CMK (cell line): ENCODE data around the gene SLC25A10.
A peak's percentile ranks its signal among the peaks of the same experiment; 100 is the strongest.

Experiments used
- DNase-seq: peaks from one replicate; pipeline ENCODE4 v3.0.0-alpha.2; 2010; ENCODE audit warnings: low read depth

SLC25A10 gene

DNA sequence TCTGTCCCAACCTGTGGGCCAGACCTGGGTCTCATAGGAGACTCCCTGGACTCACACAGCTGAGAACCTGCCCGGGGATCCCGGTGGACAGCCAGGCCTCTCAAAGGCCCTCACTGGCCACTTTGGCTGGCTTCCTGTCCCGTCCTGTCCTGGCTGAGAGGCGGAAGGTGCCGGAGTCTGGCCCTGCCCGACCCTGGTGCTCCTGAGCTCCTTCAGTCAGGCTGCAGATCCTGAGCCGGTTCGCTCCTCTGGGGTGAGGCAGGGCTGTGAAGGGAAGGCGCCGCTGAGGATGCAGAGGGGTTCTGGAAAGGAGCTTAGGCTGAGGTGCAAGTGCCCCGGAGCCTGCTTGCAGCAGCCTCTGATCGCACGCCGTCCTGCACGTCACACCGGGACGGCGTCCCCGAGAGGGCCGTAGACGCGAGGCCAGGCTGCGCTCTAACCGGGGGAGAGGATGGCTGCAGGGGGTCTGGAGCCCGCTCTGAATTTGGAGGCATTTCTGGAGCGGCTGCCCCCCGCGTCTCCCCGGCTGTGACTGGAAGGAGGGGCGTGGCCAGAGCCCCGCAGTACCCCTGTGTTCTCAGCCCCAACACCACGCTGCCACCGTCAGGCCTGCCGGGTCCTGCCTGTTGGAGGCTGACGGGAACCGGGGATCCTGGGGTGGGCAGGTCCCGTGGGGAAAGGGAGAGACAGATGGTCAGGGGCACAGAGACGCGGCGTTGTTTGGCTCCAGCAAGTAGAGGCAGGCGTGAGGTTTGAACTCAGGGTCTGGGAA, 24.1 kb upstream of the SLC25A10 start:
- no peak for DNase-seq

DNA sequence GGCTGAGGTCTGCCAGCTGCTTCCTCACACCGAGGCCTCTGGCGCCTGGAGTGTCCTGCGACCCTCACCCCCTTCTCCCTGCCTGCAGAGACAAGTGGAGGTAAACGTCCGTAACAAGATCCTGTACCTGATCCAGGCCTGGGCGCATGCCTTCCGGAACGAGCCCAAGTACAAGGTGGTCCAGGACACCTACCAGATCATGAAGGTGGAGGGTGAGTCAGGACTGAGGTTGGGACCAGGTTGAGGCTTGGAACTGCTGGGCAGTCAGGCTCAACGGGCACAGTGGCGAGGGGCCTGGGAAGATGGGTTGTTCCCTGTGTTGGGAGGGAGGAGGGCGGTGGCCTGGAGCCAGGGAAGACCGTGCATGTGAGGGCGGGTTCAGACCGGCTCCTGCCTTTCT, 23.5 kb upstream of the SLC25A10 start:
- DNase-seq, result no peak

DNA sequence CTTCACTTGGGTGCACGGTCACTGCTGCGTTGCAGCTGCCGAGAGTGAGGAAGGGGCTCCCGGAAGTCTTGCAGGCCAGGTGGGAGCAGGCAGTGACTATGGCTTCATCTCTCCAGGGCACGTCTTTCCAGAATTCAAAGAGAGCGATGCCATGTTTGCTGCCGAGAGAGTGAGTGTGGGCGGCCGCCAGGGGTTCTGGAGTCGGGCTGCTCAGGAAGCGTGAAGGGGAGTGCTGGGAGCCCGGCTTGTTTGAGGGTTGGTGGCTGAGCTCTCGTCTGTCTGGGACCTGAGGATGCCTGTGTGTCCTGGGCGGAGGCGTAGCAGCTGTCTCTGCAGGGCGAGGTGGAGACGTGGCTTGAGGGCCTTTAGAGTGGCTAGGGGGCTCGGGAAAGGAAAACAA, 22.0 kb upstream of the SLC25A10 start:
- no peak for DNase-seq

DNA sequence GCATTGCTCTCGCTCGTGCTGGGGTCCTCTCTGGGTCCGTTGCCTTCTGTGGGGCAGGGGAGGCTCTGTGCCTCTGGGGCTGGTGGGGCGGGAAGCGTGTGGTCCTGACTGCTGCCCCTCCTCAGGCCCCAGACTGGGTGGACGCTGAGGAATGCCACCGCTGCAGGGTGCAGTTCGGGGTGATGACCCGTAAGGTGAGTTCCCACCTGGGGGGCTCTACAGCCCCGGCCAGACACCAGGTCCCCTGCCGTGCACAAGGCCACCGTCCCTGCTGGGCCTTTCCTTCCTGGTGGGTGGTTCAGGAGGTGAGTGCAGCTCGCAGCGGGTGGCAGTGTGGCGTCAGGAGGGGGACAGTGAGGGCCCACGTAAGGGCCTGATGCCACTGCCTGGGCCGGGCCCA, 21.5 kb upstream of the SLC25A10 start:
- no peak for DNase-seq

DNA sequence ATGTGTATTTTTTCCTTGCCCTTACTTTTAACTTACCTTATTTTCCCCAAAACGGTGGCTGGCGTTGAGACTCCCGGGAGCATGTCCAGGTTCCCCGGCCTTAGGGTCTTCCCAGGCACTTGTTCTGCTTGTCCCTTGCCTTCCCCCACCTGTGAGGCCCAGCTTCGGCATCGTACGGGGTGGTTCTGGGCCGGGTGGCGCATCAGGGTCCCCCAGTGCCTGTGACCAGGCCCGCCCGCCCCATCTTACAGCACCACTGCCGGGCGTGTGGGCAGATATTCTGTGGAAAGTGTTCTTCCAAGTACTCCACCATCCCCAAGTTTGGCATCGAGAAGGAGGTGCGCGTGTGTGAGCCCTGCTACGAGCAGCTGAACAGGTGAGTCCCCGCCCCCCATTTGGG, 20.9 kb upstream of the SLC25A10 start:
- DNase-seq, result no peak

DNA sequence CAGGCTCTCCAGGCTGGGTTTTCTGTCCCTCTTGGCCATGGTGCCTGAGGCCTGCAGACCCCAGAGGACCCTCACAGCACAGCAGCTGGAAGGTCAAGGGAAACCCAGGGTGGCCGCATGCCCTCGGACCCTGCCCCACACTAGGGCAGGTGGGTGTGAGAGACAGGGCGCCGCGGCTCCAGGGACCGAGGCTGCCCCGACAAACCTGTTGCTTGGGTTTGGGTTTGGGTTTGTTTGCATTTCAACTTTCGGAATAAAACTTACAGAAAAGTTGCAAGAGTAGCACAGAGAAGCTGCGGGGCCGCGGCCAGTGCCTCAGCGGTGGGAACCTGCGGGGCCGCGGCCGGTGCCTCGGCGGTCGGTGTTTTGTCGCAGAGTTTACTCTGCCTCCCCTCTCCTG, 20.5 kb upstream of the SLC25A10 start:
- no peak for DNase-seq

DNA sequence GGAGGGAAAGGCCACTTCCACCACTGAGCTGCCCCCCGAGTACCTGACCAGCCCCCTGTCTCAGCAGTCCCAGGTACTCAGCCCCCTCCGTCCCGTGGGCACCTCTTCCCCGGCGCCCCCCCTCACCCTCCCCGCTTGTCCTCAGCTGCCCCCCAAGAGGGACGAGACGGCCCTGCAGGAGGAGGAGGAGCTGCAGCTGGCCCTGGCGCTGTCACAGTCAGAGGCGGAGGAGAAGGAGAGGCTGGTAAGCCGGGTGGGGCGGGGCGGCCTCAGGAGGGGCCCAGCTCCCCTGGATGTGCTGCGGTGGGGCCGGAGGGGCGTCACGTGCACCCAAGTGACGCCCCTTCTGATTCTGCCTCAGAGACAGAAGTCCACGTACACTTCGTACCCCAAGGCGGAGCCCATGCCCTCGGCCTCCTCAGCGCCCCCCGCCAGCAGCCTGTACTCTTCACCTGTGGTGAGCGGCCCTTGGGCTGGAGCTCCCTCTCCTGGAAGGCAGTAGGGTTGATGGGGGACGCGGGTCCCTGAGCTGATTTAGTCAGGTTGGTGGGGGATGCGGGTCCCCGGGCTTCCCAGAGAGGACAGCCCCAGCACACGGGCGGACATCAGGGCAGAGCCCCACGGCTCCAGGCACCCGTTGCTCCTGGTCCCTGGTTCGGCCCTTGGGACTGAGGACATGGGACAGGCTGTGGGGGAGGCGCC, 18.4 kb upstream of the SLC25A10 start:
- no peak for DNase-seq

DNA sequence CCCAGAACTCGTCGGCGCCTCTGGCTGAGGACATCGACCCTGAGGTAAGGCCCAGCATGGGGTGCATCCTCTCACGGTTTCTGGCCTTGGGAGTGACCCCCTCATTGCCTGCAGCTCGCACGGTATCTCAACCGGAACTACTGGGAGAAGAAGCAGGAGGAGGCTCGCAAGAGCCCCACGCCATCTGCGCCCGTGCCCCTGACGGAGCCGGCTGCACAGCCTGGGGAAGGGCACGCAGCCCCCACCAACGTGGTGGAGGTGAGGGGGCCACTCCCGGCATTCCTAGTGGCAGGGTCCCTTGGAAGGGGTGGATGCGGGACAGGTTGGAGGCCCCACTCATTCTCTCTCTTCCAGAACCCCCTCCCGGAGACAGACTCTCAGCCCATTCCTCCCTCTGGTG, 17.3 kb upstream of the SLC25A10 start:
- DNase-seq, result no peak

DNA sequence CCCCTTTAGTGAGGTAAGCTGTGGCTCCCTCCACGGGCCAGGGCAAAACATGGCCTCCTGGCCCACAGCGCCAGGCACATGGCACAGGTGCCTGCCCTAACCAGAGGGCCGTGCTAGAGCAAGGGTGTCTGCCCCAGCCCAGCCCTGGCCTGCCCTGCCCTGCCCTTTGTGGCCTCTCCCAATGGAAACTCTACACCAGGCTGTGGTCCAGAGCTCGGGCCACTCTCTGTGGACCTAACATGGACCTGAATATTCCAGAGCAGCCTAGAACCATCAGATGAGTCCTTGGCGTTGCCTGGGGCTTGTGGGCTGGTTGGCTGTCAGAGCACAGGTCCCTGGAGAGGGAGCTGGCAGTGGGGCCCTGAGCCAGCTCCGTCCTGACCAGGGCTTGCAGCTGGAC, 16.9 kb upstream of the SLC25A10 start:
- DNase-seq, result no peak

DNA sequence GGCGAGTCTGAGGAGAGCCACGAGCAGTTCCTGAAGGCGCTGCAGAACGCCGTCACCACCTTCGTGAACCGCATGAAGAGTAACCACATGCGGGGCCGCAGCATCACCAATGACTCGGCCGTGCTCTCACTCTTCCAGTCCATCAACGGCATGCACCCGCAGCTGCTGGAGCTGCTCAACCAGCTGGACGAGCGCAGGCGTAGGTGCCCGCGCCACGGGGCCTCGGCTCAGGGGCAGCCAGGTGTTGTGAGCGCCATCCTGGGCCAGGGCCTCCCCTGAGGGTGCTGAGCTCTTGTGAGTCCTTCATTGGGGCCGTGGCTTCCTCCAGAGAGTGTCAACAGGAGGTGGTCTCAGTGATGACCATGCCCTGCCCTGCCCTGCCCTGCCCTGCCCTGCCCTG, 16.3 kb upstream of the SLC25A10 start:
- no peak for DNase-seq

DNA sequence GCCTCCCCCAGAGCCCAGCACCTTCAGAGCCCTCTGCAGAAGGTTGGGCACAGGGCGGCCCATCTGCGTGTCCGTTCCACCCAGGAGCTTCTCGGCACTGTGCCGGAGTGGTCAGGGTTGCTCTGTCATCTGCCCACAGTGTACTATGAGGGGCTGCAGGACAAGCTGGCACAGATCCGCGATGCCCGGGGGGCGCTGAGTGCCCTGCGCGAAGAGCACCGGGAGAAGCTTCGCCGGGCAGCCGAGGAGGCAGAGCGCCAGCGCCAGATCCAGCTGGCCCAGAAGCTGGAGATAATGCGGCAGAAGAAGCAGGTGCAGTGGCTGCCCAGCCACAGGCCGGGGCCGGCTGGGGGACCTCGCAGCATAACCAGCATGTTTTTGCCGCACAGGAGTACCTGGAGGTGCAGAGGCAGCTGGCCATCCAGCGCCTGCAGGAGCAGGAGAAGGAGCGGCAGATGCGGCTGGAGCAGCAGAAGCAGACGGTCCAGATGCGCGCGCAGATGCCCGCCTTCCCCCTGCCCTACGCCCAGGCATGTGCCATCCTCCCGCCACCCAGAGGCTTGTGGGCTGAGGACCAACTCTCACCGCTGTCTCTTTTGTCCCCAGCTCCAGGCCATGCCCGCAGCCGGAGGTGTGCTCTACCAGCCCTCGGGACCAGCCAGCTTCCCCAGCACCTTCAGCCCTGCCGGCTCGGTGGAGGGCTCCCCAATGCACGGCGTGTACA, 15.7 kb upstream of the SLC25A10 start:
- DNase-seq, result no peak

DNA sequence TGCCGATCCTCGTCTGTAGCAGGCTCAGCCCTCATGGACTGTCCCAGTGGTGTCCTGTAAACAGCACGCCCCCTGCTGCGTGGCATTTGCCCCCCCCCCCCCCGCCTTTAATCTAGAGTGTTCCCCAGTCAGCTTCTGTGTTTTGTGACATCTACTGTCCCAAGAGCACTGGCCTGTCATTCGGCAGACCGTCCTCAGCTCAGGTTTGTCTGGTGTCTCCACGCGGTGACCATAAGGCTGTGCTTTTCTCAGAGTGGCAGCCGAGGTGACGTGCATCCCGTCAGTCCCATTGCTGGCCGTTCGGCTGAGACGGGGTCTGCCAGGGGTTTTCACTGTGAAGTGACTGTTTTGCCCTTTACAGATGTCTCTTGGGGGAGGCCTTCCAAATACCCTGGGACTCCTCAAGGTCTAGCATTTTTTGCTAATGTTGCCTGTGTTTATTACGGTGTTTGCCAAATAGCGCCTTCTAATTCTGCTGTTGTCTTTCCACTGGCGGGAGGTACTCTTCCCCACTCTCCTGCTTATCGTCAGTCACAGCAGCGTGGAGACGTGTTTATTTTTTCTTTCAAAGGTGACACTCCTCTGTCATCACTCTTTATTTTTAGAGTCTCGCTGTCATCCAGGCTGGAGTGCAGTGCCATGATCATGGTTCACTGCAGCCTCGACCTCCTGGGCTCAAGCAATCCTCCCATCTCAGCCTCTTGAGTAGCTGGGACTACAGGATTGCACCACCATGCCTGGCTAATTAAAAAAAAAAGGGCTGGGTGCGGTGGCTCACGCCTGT, 14.6 kb upstream of the SLC25A10 start:
- DNase-seq, result no peak

DNA sequence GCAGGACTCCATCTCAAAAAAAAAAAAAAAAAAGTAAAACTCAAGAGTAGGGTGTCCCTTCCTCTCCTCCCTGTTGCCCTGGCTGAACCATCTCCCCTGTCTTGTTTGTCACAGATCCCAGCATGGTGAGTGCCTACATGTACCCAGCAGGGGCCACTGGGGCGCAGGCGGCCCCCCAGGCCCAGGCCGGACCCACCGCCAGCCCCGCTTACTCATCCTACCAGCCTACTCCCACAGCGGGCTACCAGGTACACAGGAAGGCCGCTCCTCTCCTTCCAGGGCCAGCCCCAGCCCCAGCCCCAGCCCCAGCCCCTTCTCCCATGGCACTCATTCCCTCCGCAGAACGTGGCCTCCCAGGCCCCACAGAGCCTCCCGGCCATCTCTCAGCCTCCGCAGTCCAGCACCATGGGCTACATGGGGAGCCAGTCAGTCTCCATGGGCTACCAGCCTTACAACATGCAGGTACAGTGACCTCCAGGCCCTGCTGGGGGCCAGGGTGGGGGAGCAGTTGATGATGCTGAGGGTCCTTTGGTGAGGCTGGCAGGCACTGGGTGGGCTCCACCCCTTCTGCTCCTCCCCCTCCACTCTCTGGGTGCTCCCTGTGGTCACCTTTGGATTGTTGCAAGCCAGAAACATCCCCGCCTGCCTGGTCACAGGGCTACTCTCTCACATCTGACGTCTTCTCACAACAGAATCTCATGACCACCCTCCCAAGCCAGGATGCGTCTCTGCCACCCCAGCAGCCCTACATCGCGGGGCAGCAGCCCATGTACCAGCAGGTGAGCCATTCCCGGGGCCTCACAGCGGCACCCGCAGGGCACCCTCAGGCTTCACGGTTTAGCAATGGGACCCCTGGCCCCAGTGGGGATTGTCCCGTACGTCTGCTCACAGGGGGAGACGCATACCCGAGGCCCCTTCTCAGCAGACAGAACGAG, 11.5 kb upstream of the SLC25A10 start:
- DNase-seq, result no peak

DNA sequence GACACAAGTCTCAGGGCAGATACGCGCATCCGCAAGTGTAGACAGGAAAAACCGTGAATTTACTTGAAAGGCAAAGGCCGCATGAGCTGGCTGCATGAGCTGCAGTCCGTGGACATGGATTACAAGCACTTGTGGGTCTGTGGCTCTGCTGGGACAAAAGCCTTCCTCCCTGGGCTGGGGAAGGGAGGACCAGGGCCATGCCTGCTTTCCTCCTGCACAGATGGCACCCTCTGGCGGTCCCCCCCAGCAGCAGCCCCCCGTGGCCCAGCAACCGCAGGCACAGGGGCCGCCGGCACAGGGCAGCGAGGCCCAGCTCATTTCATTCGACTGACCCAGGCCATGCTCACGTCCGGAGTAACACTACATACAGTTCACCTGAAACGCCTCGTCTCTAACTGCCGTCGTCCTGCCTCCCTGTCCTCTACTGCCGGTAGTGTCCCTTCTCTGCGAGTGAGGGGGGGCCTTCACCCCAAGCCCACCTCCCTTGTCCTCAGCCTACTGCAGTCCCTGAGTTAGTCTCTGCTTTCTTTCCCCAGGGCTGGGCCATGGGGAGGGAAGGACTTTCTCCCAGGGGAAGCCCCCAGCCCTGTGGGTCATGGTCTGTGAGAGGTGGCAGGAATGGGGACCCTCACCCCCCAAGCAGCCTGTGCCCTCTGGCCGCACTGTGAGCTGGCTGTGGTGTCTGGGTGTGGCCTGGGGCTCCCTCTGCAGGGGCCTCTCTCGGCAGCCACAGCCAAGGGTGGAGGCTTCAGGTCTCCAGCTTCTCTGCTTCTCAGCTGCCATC, 10.6 kb upstream of the SLC25A10 start:
- DNase-seq, result no peak

DNA sequence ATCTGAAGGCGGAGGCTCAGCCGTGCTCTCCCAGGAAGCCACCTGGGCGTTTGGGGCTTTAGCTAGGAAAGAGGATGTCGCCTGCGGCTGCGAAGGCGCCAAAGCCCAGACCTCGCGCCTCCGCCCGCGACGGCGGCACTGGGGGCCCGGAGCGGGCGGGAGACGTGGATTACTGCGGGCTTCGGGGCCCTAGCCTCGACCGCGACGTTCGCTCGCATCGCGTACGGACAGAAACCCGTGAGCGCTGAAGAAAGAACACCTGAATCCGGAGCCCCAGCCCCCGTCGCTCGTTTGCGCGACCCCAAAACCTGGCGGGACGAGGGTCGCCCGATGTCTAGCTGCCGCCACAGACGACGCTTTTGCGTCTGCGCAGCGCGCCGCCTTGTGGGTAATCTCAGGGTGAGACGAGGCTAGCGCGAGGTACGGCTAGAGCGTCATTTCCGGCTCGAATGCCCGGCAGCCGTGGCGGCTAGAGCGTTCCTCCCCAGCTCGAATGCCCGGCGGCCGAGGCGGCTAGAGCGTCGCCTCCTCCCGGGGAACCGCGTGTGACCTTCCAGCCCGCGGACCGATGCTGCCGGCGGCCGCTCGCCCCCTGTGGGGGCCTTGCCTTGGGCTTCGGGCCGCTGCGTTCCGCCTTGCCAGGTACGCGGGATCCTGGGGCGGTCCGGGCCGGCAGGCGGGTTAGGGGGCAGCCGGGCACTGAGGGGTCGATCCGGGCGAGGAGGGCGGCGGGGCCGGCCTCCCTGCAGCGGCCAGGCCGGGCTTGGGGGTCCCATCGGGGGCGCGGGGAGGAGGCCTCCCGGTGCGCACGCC, 8.9 kb upstream of the SLC25A10 start, which contains the start of gene MRPL12:
Gene MRPL12, plus strand, starts transcription at position 434 of the 813 bp plus-strand sequence. Its CDS starts 135 bp downstream, at position 569.
- peak; percentile 87 for DNase-seq

DNA sequence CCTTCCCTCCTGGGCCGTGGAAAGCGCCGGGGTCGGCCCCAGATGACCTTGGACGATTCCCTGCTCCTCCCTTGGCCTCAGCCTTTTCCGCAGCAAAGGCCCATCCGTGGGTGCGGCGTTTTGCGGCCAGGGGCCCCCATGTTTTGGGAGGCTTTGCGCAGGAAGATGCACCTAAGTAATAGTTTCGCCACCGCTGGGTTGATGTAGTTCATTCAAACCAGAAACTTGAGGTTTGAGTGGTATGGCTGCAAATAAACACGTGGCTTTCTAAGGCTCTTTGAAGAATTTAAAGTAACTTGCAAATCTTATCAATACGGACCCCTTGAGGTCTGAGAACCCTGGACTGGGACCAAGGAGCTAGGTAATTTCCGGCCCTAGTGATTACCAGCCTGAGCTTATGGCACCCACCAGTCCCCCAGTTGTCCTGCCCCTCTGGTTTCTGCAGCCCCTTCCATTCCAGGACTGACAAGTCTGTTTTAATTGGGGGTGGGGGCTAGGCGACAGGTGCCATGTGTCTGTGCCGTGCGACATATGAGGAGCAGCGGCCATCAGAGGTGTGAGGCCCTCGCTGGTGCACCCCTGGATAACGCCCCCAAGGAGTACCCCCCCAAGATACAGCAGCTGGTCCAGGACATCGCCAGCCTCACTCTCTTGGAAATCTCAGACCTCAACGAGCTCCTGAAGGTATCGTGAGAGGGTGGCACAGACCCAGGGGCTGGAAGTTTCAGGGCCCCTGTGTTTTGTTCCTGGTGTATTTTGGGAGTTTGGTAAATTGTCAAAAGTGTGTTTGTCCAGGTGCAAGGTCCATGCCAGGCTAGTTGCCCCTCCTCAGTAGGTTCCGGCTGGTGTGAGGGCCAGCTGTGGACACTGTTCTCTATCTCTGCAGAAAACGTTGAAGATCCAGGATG, 8.1 kb upstream of the SLC25A10 start:
- DNase-seq, result no peak

DNA sequence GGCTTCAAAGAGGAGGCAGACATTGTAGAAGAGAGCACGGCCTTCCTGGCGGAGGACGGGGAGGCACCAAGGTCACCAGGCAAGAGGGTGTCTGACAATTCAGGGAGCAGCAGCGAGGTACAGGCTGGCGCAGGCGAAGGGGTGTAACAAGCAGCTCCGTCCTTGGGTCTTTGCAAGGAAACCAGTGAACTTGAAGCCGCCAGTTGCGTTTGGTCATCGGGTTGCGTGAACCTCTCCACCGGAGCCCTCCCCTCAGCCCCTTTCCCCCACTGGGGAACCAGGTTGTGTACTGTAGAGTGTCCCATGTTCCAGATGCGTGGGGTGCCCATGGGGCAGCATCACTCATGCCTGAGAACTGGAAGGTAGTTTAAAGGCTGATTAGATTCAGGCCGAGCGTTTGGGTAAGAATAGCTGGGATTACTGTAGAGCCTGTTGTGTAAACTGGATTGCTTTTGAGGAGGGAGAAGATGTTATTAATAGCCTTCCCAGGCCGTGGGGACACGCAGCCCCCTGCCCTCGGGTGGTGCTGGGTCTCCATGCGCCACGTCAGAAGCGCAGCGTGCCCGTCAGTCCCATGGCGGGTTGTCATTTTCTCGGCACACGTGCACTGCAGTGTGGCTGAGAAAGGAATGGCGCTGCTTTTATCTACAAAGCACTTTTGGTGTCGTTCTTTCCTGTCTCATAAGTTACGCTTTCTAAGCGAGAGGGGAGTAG, 6.4 kb upstream of the SLC25A10 start:
- DNase-seq, result no peak

DNA sequence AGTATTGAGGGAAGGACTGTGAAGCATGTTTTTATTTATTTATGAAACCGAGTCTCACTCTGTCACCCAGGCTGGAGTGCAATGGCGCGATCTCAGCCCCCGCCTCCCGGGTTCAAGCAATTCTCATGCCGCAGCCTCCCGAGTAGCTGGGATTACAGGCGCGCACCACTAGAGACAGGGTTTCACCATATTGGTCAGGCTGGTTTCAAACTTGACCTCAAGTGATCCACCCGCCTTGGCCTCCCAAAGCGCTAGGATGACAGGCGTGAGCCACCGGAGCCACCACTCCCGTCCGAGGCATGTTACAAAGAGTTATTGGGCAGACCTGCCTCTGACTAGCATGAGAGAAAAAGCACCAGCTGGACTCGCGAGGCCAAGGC, 5.9 kb upstream of the SLC25A10 start:
- DNase-seq, result no peak
